Measurements from ENCODE around the gene DISC1.

DNA sequence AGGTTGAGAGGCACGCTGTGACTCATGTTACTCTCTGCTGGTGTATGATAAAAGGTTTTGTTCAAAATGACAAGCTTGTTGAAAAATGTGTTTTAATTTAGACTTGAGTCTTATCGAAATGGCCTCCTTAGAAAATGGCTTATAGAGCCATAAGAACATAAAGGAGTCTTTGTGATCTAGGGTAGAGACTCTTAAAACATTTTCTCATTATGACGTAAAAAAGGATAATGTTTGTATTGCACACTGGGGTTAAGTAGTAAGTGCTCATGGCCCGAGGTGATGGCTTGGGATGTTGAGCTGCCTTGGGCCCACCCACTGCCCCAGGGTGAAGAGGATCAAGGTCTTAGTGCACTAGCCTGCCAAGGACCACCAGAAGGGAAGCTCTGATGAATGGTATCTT lies 117.4 kb downstream of the DISC1 start:
- no peak for TF ChIP-seq CTCF (IDR thresholded peaks at IDR 0.05; ENCODE audit: low read depth, low read length)
- TF ChIP-seq MAX (IDR thresholded peaks at IDR 0.05; ENCODE audit: low read depth, low read length): no peak
- no peak for TF ChIP-seq POLR2A (IDR thresholded peaks at IDR 0.05; ENCODE audit: extremely low read depth, insufficient read length)

Data from NB4 (cell line).